K562 (cell line): Measurements from ENCODE around the gene CNTNAP4. TPM values are rescaled to one million over a fixed set of nuclear protein-coding genes. Genes with fewer than 3 reads are reported as not detected.

ENCODE experiments used
- ATAC-seq: fragments of 200-7000 bp; cut with Tn5 transposase; 3 replicates; pipeline ENCODE4 v1.9.1; 2020; ENCODE audit warnings: moderate library complexity
- BruUV-seq: library from RNA; stranded (reverse); fragments of 400-500 nt; replicated peaks from 2 replicates; lab custom pipeline; 2021; lab: Mats Ljungman, UMichigan
- CTCF ChIA-PET: fragments of 300-600 bp; formaldehyde crosslinking; extraction: SDS; loops from one replicate; lab custom pipeline; 2021; ENCODE audit warnings: low intra/inter-chr PET ratio; lab: Yijun Ruan, JAX
- POLR2A ChIA-PET: fragments of 300-600, 350-650 bp; sonication (Branson Sonifier 250); formaldehyde crosslinking; extraction: SDS; loops from one replicate; lab custom pipeline; 2021; ENCODE audit warnings: antibody characterized with exemption, inconsistent platforms; lab: Yijun Ruan, JAX
- DNase-seq, 4 experiments: peaks; one replicate each; pipeline versions ENCODE4 v3.0.0 to v3.0.0-alpha.2; 2011 to 2018; ENCODE audit warnings: low spot score in 3 of 4, mixed read lengths in 3 of 4; ENCODE audit errors: extremely low read depth in 1 of 4
- FAIRE-seq: peaks from 2 replicates; lab custom pipeline; 2011; peaks lifted over from hg19 to GRCh38; lab: Jason Lieb, UNC
- H2AFZ ChIP-seq: 2 replicates; pipeline ENCODE4 v1.6.0; 2011; ENCODE audit warnings: low read depth, low read length, control low read depth, inconsistent platforms
- H3K27ac ChIP-seq: fragments of 200-600 bp; 3 replicates; pipeline ENCODE4 v1.8.0; 2011; ENCODE audit warnings: low read depth, mild to moderate bottlenecking, control low read depth, inconsistent platforms, low read length, moderate library complexity, mixed read lengths; ENCODE audit errors: extremely low read depth
- H3K27me3 ChIP-seq, 2 experiments: fragments of 300-600 bp in 1 of 2; 2 replicates in 1 of 2; 3 replicates in 1 of 2; pipeline versions ENCODE4 v1.6.0 to v1.8.0; 2011; ENCODE audit warnings: inconsistent platforms in 2 of 2, low read length in 2 of 2, mild to moderate bottlenecking in 1 of 2, mixed read lengths in 1 of 2, moderate library complexity in 1 of 2; ENCODE audit not compliant: control insufficient read depth in 2 of 2, insufficient read depth in 2 of 2
- H3K36me3 ChIP-seq: fragments of 300-600 bp; 3 replicates; pipeline ENCODE4 v1.8.0; 2011; ENCODE audit warnings: mild to moderate bottlenecking, low read length, inconsistent platforms; ENCODE audit not compliant: control insufficient read depth, insufficient read depth
- H3K4me1 ChIP-seq, 2 experiments: fragments of 200-600 bp in 1 of 2; replicated peaks in 1 of 2; 2 replicates in 1 of 2; 3 replicates in 1 of 2; pipeline versions ENCODE4 v1.5.1 to v1.8.0; 2011; ENCODE audit warnings: inconsistent platforms in 2 of 2, low read length in 2 of 2, mild to moderate bottlenecking in 1 of 2, mixed read lengths in 1 of 2, moderate library complexity in 1 of 2; ENCODE audit not compliant: control insufficient read depth in 2 of 2, insufficient read depth in 2 of 2
- H3K4me2 ChIP-seq: 2 replicates; pipeline ENCODE4 v1.6.1; 2011; ENCODE audit warnings: low read length, control low read depth, inconsistent platforms, mixed read lengths; ENCODE audit not compliant: insufficient read depth
- H3K4me3 ChIP-seq: fragments of 200-600 bp; sonication (generic), shearing (Covaris generic); 2 replicates; pipeline ENCODE4 v1.5.1; 2016; ENCODE audit warnings: control low read depth, inconsistent platforms
- H3K79me2 ChIP-seq: fragments of 200-600 bp; 3 replicates; pipeline ENCODE4 v1.8.0; 2011; ENCODE audit warnings: low read length, inconsistent platforms; ENCODE audit not compliant: control insufficient read depth, insufficient read depth
- H3K9ac ChIP-seq, 2 experiments: 2 replicates each; pipeline versions ENCODE4 v1.6.0 to v1.6.1; 2011; ENCODE audit warnings: low read depth in 2 of 2, low read length in 2 of 2, control low read depth in 1 of 2, inconsistent platforms in 1 of 2, mild to moderate bottlenecking in 1 of 2, mixed read lengths in 1 of 2; ENCODE audit not compliant: insufficient read depth in 1 of 2
- H3K9me1 ChIP-seq: one replicate; pipeline ENCODE4 v1.6.0; 2011; ENCODE audit warnings: inconsistent platforms, mild to moderate bottlenecking, low read length, moderate library complexity; ENCODE audit not compliant: control insufficient read depth, insufficient read depth
- H3K9me3 ChIP-seq: replicated peaks from 2 replicates; pipeline ENCODE4 v1.5.1; 2011; ENCODE audit warnings: low read depth, low read length, inconsistent platforms; ENCODE audit not compliant: control insufficient read depth, insufficient read depth
- H4K20me1 ChIP-seq: replicated peaks from 2 replicates; pipeline ENCODE4 v1.6.1; 2011; ENCODE audit warnings: low read length, inconsistent platforms, mixed read lengths; ENCODE audit not compliant: control insufficient read depth, insufficient read depth
- EWSR1 ChIP-seq: fragments of 450-650 bp; IDR thresholded peaks from 2 replicates; pipeline ENCODE4 v1.6.1; 2018; ENCODE audit warnings: borderline replicate concordance, mild to moderate bottlenecking, low read depth, moderate library complexity; ENCODE audit not compliant: partially characterized antibody
- MTA1 ChIP-seq: fragments of 450-650 bp; IDR thresholded peaks from 2 replicates; pipeline ENCODE4 v1.6.1; 2017; ENCODE audit warnings: borderline replicate concordance
- SIRT6 ChIP-seq: IDR thresholded peaks from one replicate; pipeline ENCODE4 v1.6.1; 2012; ENCODE audit warnings: low read depth, mild to moderate bottlenecking, control low read depth, inconsistent platforms, low read length, moderate library complexity
- SMARCA4 ChIP-seq: fragments of 450-650 bp; IDR thresholded peaks from 2 replicates; pipeline ENCODE4 v1.6.1; 2016
- THRAP3 ChIP-seq: fragments of 450-650 bp; IDR thresholded peaks from 2 replicates; pipeline ENCODE4 v1.6.1; 2016; ENCODE audit warnings: mild to moderate bottlenecking, inconsistent platforms, borderline replicate concordance
- ZNF589 ChIP-seq: fragments of 200-800 bp; sonication (Bioruptor generic); IDR thresholded peaks from 2 replicates; pipeline ENCODE4 v1.6.1; 2016; ENCODE audit warnings: low read depth, missing genetic modification characterization, missing compliant biosample characterization
- WGBS: fragments of 100-300 bp; shearing (Covaris generic); methylation state at CpG from one replicate; pipeline ENCODE4 v1.1.6; 2016; ENCODE audit warnings: low coverage, mixed read lengths; ENCODE audit not compliant: insufficient coverage; ENCODE audit errors: missing lambda C conversion rate; 5-methylcytosine and 5-hydroxymethylcytosine counted together
- in situ Hi-C: fragments of 300-500 bp; cut with MboI; formaldehyde crosslinking; loops from 4 replicates; pipeline ENCODE4 v1.15.0; 2018; ENCODE audit warnings: inconsistent platforms, mixed read lengths
- intact Hi-C: fragments of 100-400 bp; cut with micrococcal nuclease; formaldehyde crosslinking; loops from 2 replicates; pipeline ENCODE4 v1.14.2; 2022
- polyA plus RNA-seq, 8 experiments: library from polyadenylated mRNA; depleted of rRNA in 4 of 8; stranded (reverse) in 5 of 8; unstranded in 3 of 8; fragments of >200 nt; fragmentation: Nextera tagmentation in 2 of 8; fragmentation: Illumina TruSeq in 1 of 8; extraction: Ambion mirVana in 2 of 8; extraction: Trizol in 1 of 8; gene quantifications; 2 replicates each; pipeline versions ENCODE4 v1.2.1 to v1.2.3, GENCODE V29; 2011 to 2014; ENCODE audit warnings: inconsistent platforms in 1 of 8, missing spikeins in 1 of 8
- total RNA-seq, 7 experiments: library from RNA; depleted of rRNA in 6 of 7; stranded (reverse); fragments of >200 nt in 6 of 7; fragmentation: Illumina TruSeq in 2 of 7; extraction: Trizol in 2 of 7; gene quantifications; 2 replicates each; pipeline versions ENCODE4 v1.2.1 to v1.2.3, GENCODE V29; 2011 to 2021; ENCODE audit warnings: low replicate concordance in 1 of 7
- TF ChIP-seq, protein P1 (sequence below): IDR thresholded peaks from 2 replicates; pipeline ENCODE4 v1.6.1; 2011; ENCODE audit warnings: borderline replicate concordance, low read depth, mild to moderate bottlenecking, moderate library complexity, low read length; ENCODE audit not compliant: insufficient read depth, poor library complexity, severe bottlenecking

CNTNAP4 gene
- total and polyA plus RNA-seq, 9 of the 15 experiments (the other 6 are each of a cell fraction or from before 2014, with no cell fraction given), result not detected

DNA sequence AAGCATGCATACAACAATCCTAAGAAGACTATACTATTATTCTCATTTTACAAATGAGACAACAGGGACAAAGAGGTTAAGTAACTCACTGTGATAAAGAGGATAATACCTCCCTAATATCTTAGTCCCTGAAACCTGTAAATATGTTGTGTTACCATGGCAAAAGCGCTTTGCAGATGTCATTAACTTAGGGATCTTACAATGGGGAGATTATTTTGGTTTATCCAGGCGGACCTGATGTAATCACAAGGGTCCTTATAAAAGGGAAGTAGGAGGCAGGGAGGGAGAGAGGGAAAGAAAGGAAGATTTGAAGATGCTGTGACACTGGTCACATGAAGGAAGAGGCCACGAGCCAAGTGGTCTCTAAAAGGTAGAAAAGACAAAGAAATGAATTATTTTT, 164.7 kb downstream of the CNTNAP4 start:
- H2AFZ ChIP-seq, result no peak overlapping the region
- no peaks in the 10 kb centered on the region for H3K27me3 ChIP-seq
- H3K4me2 ChIP-seq, result no peak overlapping the region
- intact Hi-C loops (no loop called here), in situ Hi-C loops (no loop called here)
- POLR2A ChIA-PET, result no interaction called here
- no peak for ATAC-seq
- TF ChIP-seq EWSR1 (no peak), MTA1 (no peak), SMARCA4 (no peak), SIRT6 (no peak), ZNF589 (CRISPR knock-in tag) (no peak), THRAP3 (no peak)
- TF ChIP-seq, protein P1, sequence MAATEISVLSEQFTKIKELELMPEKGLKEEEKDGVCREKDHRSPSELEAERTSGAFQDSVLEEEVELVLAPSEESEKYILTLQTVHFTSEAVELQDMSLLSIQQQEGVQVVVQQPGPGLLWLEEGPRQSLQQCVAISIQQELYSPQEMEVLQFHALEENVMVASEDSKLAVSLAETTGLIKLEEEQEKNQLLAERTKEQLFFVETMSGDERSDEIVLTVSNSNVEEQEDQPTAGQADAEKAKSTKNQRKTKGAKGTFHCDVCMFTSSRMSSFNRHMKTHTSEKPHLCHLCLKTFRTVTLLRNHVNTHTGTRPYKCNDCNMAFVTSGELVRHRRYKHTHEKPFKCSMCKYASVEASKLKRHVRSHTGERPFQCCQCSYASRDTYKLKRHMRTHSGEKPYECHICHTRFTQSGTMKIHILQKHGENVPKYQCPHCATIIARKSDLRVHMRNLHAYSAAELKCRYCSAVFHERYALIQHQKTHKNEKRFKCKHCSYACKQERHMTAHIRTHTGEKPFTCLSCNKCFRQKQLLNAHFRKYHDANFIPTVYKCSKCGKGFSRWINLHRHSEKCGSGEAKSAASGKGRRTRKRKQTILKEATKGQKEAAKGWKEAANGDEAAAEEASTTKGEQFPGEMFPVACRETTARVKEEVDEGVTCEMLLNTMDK, result no peak
- H3K9me1 ChIP-seq, result no peaks in the 10 kb centered on the region
- H3K9ac ChIP-seq, result no peak overlapping the region
- WGBS, result 3% methylated on average over 3 of the region's 3 CpGs
- no peak overlapping the region for H3K27ac ChIP-seq
- H3K79me2 ChIP-seq, result no peaks in the 10 kb centered on the region
- H3K9me3 ChIP-seq, result no peaks in the 10 kb centered on the region
- no peaks in the 10 kb centered on the region for H3K36me3 ChIP-seq
- DNase-seq, result no peak
- no peaks in the 10 kb centered on the region for H3K4me1 ChIP-seq
- no TSS peak for BruUV-seq
- no peaks in the 10 kb centered on the region for H4K20me1 ChIP-seq
- H3K4me3 ChIP-seq, result no peak overlapping the region
- CTCF ChIA-PET, result no interaction called here
- no peak for FAIRE-seq
